Stimulated activated CD8-positive, alpha-beta memory T cell treated with anti-CD3 and anti-CD28 coated beads, Interleukin-4, amount 100 ng/mL, for 1 hour (primary cell): ENCODE results near the gene ZNF532.
"Not testable (repeated sequence)": the region's sequence is repeated elsewhere in the genome, so short reads cannot be mapped to it uniquely, and the experiment has no call there.

Source experiments
- DNase-seq, 2 donors: peaks; one replicate each; pipeline ENCODE4 v3.0.0-alpha.2; 2020; ENCODE audit warnings: low read depth in 2 of 2, low spot score in 1 of 2

Gene ZNF532

DNA sequence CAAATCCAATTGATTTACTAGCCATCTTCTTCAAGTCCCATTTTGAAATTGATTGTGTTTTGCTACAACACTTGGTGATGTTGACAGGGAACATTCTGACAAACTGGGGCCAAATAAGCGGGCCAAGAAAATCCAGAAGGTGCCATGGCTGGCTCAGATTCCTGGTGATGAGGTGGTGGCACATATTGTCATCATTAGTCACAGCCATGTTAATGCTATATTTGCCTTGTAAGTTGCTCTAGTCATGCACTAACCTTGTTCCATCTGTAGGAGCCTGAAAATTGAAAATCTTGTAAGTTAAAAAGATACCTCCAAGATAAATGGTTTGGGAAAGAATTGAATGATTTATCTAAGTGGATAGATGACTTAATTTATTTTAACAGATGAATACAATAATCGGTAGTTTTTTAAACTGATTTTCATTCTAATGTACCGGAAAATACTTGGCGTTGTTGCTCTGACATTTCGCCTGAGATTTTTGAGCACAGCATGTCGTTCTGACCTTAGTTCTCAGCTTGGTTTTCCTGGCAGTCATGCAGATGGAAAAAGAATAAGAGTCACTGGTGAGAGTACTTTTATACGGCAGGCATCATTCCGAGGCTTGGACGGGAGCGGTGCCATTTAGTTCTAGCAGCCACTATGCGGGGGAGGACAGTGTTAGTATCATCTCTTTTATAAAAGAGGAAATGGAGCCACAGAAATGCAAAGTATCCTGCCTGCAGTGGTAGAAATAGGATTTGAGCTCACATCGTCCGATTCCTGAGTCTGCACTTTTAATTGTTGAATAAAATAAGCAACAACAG, 133.9 kb downstream of the ZNF532 start:
- DNase-seq = no peak

GRCh38 chr18:59001166-59001565, 136.5 kb downstream of the ZNF532 start:
- DNase-seq = no peak

DNA sequence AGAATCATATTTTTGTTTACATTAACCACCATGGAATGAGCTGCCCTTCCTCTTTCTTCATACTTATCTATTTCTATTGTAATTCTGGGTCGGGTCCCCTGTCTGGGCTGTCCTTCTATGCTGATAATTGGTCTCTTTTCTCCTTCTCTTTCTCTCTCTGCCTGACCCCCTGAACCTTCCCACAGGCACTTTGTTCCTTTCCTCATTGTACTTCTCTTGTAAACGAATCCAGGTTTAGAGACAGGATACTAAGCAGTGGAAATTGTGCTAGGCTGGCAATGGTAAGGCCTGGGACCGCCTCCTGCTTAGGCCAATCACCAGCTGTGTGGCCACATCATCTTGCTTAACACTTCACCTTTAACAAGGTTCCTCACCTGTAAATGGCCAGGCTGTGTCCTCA, 137.0 kb downstream of the ZNF532 start:
- no peak for DNase-seq

DNA sequence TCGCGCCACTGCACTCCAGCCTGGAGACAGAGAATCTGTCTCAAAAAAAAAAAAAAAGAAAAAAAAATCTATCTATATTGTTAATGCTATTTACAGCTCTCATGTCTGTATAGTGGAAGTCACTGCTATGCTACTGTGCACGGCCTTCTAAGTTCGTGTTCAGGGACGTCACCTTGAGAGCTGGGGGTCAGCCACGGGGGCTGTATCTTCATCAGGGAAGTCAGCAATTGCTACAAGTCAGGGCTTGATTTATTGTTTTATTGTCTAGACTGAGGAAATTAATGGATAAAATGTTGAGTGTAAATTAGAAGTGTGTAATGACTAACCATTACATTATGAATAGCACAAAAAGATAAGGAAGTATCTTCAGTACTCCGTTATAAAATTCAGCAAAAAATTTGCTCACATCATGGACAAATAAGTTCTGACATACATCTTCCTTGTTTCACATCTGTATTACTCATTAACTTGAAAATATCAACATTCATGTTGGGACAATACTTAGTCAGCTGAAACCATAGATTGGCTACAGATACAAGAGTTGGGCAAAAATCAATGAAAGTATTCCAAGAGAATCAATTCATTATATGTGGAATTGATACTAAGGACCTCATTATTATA, 138.4 kb downstream of the ZNF532 start:
- DNase-seq = no peak

- no peak for DNase-seq
Measured at GRCh38 chr18:59005262-59005661, 140.6 kb downstream of the ZNF532 start.

- DNase-seq = no peak
Measured at GRCh38 chr18:59006461-59007067, 141.9 kb downstream of the ZNF532 start.

GRCh38 chr18:59008302-59008974, 143.8 kb downstream of the ZNF532 start:
- DNase-seq = no peak

GRCh38 chr18:59009846-59010245, 145.2 kb downstream of the ZNF532 start:
- DNase-seq = no peak

DNA sequence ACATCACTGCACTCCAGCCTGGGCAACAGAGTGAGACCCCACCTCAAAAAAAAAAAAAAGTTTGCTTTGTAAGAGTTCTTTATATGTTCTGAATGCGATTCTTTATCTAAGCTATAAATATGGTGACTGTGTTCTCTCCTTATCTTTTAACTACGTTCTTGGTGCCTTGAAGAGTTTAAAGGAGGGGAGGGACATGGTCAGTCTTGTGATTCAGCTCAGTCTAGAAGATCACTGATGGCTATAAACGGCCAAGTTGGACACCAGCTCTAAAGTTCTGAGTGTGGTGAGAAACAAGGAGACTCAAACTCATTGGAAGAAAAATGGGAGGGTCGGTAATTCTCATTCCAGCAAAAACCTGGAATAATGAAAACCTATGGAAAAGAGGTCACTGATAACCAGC, 146.6 kb downstream of the ZNF532 start:
- DNase-seq = no peak

GRCh38 chr18:59011786-59012185, 147.1 kb downstream of the ZNF532 start:
- no peak for DNase-seq

DNA sequence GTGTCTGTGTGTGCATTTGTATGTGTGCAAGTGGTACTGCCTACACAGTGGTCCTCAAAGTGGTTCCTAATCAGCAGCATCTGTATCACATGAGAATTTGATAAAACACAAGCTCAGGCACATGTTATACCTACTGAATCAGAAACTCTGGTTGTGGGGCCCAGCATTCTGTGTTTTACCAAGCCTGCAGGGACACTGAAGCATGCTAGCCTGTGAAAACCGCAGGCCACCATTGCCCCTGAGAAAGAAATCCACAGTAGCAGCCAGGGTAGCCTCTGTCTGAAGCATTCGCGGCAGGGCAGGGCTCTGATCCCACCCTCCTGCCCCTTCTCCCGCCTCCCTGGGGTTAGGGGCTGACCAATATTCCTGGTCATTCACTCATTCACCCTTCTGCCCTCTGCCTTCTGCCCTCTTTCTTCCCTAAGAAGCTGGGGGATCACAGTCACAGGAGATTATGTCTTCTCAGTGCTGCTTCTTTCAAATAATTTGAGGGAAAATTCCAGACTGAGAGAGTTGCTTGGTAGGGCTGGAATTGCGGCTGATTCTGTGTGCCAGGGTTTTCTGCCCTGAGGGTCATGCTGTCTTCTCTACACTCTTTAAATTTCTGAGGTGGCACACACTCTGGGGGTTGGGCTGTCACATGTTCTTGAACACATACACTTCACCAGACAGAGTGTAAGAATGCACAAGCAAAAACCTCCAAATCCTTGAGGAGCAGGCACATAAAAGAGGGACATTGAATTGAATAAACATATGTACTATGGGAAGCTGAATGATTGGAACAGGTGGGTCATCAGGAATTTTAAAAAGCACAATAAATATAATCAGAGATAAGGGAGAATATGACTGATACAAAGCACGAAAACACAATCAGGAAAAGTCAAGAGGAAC, 148.4 kb downstream of the ZNF532 start:
- no peak for DNase-seq

DNA sequence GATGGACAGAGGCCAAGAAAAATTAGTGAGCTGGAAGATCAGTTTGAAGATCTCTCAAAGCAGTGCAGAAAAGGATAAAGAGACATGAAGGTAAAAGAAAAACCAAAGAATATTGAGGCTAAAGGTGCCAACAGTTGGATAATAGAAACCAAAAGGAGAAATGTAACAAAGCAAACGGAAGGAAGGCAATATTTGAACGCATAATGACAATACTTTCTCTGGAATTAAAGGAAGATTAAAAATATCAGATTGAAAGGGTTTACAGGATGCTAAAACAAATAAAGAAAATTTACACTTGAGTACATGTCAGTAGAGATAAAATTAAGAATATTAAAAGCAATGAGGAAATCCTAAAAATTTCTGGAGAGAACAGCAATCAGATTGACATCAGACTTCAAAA, 149.1 kb downstream of the ZNF532 start:
- DNase-seq = no peak

- no peak for DNase-seq
Measured at GRCh38 chr18:59015531-59016152, 151.0 kb downstream of the ZNF532 start.

DNA sequence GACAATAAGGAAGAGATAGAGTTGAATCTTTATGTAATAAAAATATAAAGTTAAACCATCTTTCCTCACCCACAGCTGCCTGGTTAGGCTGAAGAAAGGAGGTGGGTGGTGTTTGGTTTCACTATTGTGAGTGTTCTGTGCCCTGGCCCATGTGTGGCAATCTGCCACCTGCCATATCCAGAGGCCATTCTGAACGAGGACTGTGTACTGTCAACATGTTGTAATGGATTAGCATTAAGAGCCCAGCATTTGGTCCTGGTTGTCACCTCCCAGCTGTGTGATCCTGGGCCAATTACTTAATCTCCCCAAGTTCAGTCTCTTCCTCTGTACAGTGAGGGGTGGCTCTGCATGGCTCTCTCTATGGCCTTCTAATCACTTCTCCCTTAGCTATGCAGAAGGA, 156.8 kb downstream of the ZNF532 start:
- DNase-seq = no peak

GRCh38 chr18:59022167-59022945, 157.7 kb downstream of the ZNF532 start:
- no peak for DNase-seq

GRCh38 chr18:59024829-59025228, 160.2 kb downstream of the ZNF532 start:
- no peak for DNase-seq

- not testable (repeated sequence) for DNase-seq
Measured at GRCh38 chr18:59025532-59025931, 160.9 kb downstream of the ZNF532 start.

GRCh38 chr18:59026364-59026763, 161.7 kb downstream of the ZNF532 start:
- no peak for DNase-seq

DNA sequence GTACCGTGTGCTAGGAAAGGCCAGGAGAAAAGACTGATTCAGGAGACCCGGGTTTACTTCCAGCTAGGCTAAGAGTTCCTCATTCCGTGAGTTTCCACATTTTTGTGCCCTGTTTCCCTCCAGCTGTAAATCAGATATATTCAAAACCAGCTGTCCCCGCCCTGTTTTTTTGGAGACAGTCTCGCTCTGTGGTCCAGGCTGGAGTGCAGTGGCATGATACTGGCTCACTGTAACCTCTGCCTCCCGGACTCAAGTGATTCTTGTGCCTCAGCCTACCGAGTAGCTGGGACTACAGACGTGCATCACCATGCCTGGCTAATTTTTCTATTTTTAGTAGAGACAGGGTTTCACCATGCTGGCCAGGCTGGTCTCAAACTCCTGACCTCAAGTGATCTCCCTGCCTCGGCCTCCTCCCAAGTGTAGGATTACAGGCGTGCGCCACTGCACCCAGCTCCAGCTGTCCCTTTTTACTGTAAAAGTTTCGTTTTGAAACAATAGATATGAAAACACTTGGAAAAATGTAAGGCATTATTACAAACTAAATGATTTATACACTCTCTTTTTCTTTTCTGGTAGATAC, 162.2 kb downstream of the ZNF532 start:
- no peak for DNase-seq
